GM18858 (cell line): Measurements from ENCODE around the gene TMEM184B.

Experiments used
- ATAC-seq: cut with Tn5 transposase; IDR thresholded peaks from one replicate; pipeline ENCODE4 v1.9.1; 2021; ENCODE audit not compliant: unreplicated experiment

TMEM184B gene

GRCh38 chr22:38308791-38309498 lies 36.1 kb upstream of the TMEM184B start:
- no peak for ATAC-seq

GRCh38 chr22:38305471-38306448 lies 33.0 kb upstream of the TMEM184B start:
- peak; percentile 43 for ATAC-seq

- ATAC-seq = no peak
These were observed 31.7 kb upstream of the TMEM184B start for GRCh38 chr22:38304526-38304925.

- ATAC-seq = no peak
These were observed 31.2 kb upstream of the TMEM184B start for GRCh38 chr22:38303974-38304373.

- ATAC-seq = no peak
These were observed 30.1 kb upstream of the TMEM184B start for GRCh38 chr22:38302906-38303305.

- no peak for ATAC-seq
These were observed 28.1 kb upstream of the TMEM184B start for GRCh38 chr22:38300946-38301345.

- no peak for ATAC-seq
These were observed 27.6 kb upstream of the TMEM184B start for GRCh38 chr22:38300197-38300945.

- no peak for ATAC-seq
These were observed 26.9 kb upstream of the TMEM184B start for GRCh38 chr22:38299770-38300102.

- no peak for ATAC-seq
These were observed 25.6 kb upstream of the TMEM184B start for GRCh38 chr22:38298312-38299005.

- no peak for ATAC-seq
These were observed 23.6 kb upstream of the TMEM184B start for GRCh38 chr22:38296372-38296771.

GRCh38 chr22:38295863-38296262 lies 23.1 kb upstream of the TMEM184B start:
- no peak for ATAC-seq

GRCh38 chr22:38295339-38295738 lies 22.5 kb upstream of the TMEM184B start:
- ATAC-seq = no peak

GRCh38 chr22:38294193-38294592 lies 21.4 kb upstream of the TMEM184B start:
- no peak for ATAC-seq

- no peak for ATAC-seq
These were observed 19.9 kb upstream of the TMEM184B start for GRCh38 chr22:38292694-38293093.

- no peak for ATAC-seq
These were observed 18.5 kb upstream of the TMEM184B start for GRCh38 chr22:38291201-38291777.

- ATAC-seq = no peak
These were observed 17.5 kb upstream of the TMEM184B start for GRCh38 chr22:38290347-38290746.

- no peak for ATAC-seq
These were observed 16.8 kb upstream of the TMEM184B start for GRCh38 chr22:38289583-38290082.

GRCh38 chr22:38286915-38287669 lies 14.3 kb upstream of the TMEM184B start:
- no peak for ATAC-seq

- no peak for ATAC-seq
These were observed 12.2 kb upstream of the TMEM184B start for GRCh38 chr22:38285018-38285417.

- no peak for ATAC-seq
These were observed 11.2 kb upstream of the TMEM184B start for GRCh38 chr22:38284042-38284402.
